C4-2B (cell line): ENCODE results near the gene KANK2.
A peak's percentile ranks its signal among the peaks of the same experiment; 100 is the strongest.

Source experiments
- H3K27ac ChIP-seq: fragments of 450-650 bp; 2 replicates; pipeline ENCODE4 v1.5.1; 2017
- CTCF ChIP-seq: fragments of 450-650 bp; conservative IDR thresholded peaks from 2 replicates; pipeline ENCODE4 v1.5.1; 2017; ENCODE audit warnings: mild to moderate bottlenecking
- ZFX ChIP-seq: fragments of 450-650 bp; IDR thresholded peaks from 2 replicates; pipeline ENCODE4 v1.6.1; 2017

The KANK2 gene

GRCh38 chr19:11197291-11198174 lies at the start of gene KANK2:
Gene KANK2 (minus strand): TSS chr19:11197545. CDS start chr19:11194511, 3,034 bp downstream.
- peak within 1 kb of the TSS; percentile 85 for H3K27ac ChIP-seq
- TF ChIP-seq CTCF (no peak), ZFX (peak; percentile 58; the same call in 1 of the 2 replicates)

GRCh38 chr19:11246941-11247340 lies 49.6 kb upstream of the KANK2 start:
- H3K27ac ChIP-seq, result no peak overlapping the region
- no peak for TF ChIP-seq ZFX

- no peak overlapping the region for H3K27ac ChIP-seq
- TF ChIP-seq CTCF (no peak), ZFX (no peak)
These were observed 47.7 kb upstream of the KANK2 start for GRCh38 chr19:11244846-11245589.

- TF ChIP-seq ZFX (no peak), CTCF (no peak)
- H3K27ac ChIP-seq, result no peak overlapping the region
These were observed 46.4 kb upstream of the KANK2 start for GRCh38 chr19:11243798-11244169.

GRCh38 chr19:11242864-11243797 lies 45.8 kb upstream of the KANK2 start:
- H3K27ac ChIP-seq, result no peak overlapping the region
- TF ChIP-seq ZFX, result no peak
- TF ChIP-seq CTCF, result peak; percentile 89

GRCh38 chr19:11242025-11242424 lies 44.7 kb upstream of the KANK2 start:
- H3K27ac ChIP-seq, result no peak overlapping the region
- TF ChIP-seq ZFX (no peak), CTCF (no peak)

GRCh38 chr19:11240008-11240444 lies 42.7 kb upstream of the KANK2 start:
- no peak overlapping the region for H3K27ac ChIP-seq
- TF ChIP-seq CTCF (no peak), ZFX (no peak)
